Measurements from ENCODE around the gene NDUFB7.
"Not testable (repeated sequence)": the region's sequence is repeated elsewhere in the genome, so short reads cannot be mapped to it uniquely, and the experiment has no call there.

NDUFB7 gene

DNA sequence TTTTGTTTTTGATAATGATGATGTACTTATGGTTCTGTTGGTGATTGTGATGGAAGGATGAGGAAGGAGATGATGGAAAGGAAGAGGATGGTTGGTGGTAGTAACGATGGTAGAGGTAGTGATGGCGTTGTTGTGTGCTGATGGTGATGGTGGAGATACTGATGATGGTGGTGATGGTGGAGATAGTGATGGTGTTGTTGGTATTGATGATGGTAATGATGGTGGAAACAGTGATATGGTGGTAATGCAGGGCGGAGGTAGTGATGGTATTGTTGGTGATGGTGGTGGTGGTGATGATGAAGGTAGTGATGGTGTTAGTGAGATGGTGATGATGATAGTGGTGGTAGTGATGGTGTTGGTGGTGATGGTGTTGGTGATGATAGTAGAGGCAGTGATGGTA is 23.7 kb upstream of the NDUFB7 start:
- DNase-seq (ENCODE audit: low read depth) = no peak
- H3K4me3 ChIP-seq (ENCODE audit: low read depth, low read length) = no peak overlapping the region
- TF ChIP-seq, protein P1, sequence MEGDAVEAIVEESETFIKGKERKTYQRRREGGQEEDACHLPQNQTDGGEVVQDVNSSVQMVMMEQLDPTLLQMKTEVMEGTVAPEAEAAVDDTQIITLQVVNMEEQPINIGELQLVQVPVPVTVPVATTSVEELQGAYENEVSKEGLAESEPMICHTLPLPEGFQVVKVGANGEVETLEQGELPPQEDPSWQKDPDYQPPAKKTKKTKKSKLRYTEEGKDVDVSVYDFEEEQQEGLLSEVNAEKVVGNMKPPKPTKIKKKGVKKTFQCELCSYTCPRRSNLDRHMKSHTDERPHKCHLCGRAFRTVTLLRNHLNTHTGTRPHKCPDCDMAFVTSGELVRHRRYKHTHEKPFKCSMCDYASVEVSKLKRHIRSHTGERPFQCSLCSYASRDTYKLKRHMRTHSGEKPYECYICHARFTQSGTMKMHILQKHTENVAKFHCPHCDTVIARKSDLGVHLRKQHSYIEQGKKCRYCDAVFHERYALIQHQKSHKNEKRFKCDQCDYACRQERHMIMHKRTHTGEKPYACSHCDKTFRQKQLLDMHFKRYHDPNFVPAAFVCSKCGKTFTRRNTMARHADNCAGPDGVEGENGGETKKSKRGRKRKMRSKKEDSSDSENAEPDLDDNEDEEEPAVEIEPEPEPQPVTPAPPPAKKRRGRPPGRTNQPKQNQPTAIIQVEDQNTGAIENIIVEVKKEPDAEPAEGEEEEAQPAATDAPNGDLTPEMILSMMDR (IDR thresholded peaks at IDR 0.05; ENCODE audit: low read depth, low read length) = no peak
- TF ChIP-seq POLR2A (IDR thresholded peaks at IDR 0.05; ENCODE audit: extremely low read depth, insufficient read length) = no peak
- TF ChIP-seq, protein P2, sequence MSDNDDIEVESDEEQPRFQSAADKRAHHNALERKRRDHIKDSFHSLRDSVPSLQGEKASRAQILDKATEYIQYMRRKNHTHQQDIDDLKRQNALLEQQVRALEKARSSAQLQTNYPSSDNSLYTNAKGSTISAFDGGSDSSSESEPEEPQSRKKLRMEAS (IDR thresholded peaks at IDR 0.05; ENCODE audit: low read depth, low read length) = no peak
- TF ChIP-seq MYC (IDR thresholded peaks at IDR 0.05; ENCODE audit: low read depth, low read length) = no peak

DNA sequence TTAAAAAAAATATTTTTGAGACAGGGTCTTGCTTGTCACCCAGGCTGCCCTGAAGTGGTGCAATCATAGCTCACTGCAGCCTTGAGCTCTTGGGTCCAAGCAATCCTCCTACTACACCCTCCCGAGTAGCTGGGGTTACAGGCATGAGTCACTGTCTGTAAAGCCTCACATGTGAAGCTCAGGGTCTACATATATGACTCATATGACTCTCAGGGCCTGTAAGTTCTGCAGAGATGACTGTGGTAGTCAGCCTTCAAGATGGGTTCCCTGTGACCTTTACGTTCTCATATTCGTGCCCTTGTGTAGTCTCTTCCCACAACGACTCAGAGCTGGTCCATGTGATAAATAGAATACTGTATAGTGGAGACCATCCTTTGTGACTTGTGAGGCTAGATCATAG is 17.6 kb upstream of the NDUFB7 start:
- peak; percentile 40 for DNase-seq (ENCODE audit: low read depth)
- H3K4me3 ChIP-seq (ENCODE audit: low read depth, low read length) = not testable (repeated sequence)

DNA sequence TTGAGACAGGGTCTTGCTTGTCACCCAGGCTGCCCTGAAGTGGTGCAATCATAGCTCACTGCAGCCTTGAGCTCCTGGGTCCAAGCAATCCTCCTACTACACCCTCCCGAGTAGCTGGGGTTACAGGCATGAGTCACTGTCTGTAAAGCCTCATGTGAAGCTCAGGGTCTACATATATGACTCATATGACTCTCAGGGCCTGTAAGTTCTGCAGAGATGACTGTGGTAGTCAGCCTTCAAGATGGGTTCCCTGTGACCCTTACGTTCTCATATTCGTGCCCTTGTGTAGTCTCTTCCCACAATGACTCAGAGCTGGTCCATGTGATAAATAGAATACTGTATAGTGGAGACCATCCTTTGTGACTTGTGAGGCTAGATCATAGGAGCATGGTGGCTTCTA is 13.3 kb upstream of the NDUFB7 start:
- H3K4me3 ChIP-seq (ENCODE audit: low read depth, low read length) = not testable (repeated sequence)
- peak; percentile 79 for DNase-seq (ENCODE audit: low read depth)

DNA sequence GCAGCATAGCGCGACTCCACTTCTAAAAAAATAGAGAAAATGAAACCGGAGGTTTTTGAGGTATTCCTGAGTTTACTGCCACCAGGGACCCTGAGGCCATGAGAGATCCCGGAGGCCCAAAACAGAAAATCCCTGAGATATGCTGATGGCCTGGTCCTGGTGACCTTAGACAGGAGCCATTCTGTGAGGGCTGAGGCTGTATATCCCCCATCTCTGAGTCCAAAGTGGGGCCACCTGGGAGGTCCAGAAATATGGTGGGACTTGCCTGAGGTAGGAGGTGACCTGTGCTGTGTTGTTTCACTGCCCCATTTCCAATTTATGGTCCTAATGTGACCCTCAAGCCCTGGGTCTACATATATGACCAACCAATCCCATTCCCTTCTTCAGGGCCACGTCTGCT is 12.5 kb upstream of the NDUFB7 start:
- H3K4me3 ChIP-seq (ENCODE audit: low read depth, low read length); DNase-seq (ENCODE audit: low read depth): not testable (repeated sequence)

DNA sequence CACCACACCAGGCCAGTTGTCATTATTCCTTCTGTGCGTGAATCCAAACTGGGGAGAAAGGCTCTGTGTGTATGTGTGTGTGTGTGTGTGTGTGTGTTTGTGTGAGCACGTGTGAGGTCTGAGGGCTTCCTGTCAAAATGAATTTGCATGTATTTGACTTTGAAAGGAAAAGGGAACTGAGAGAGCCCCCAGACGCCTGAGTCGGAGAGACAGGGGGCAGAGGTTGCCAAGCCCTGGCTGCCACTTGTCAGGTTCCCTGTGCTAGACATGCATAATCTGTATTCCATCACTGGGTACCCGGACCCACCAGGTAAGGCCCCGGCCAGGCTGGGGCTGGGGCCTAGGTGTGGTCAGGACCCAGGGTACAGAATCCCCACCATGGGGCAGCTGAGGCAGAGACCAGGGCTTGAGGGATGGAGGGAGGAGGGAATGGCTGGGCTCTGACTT is 11.1 kb upstream of the NDUFB7 start, which contains the start of gene CLEC17A:
TSS of gene CLEC17A (plus strand) at position 191 of the 447 bp plus-strand sequence. CDS start at position 268, 77 bp downstream.
- no peak for TF ChIP-seq MYC (IDR thresholded peaks at IDR 0.05; ENCODE audit: low read depth, low read length)
- TF ChIP-seq, protein P1 (IDR thresholded peaks at IDR 0.05; ENCODE audit: low read depth, low read length) = no peak
- TF ChIP-seq POLR2A (IDR thresholded peaks at IDR 0.05; ENCODE audit: extremely low read depth, insufficient read length) = no peak
- TF ChIP-seq, protein P2 (IDR thresholded peaks at IDR 0.05; ENCODE audit: low read depth, low read length) = no peak
- peak; percentile 29 for DNase-seq (ENCODE audit: low read depth)
- H3K4me3 ChIP-seq (ENCODE audit: low read depth, low read length) = no peak within 1 kb of the TSS

DNA sequence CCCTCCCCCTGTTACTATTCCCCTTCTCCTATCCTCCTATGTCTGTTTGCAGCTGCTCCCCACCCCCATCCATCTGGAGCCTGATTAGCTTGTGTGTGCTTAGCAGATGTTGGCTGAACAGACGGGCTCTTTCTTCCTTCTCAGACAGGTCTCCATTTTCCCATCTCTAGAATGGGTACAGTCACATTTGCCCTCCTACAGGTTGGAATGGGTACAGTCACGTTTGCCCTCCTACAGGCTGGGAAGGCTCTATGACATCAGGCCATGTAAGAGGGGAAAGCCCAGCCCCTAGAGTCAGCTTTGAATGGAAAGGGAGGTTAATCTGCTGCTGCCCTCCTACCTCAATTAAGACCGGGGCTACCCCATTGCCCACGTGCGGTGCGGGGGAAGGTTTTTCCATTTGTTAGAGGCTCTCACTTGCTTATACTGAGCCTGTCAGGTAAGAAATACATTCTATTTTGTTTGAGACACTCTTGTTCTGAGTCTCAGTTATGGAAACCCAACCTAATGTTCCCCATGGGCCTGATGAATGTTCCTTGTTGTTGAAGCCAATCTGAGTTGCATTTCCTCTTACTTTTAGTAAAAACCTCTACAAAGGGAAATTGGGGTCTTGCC is 8.9 kb upstream of the NDUFB7 start:
- peak; percentile 14 for DNase-seq (ENCODE audit: low read depth)
- H3K4me3 ChIP-seq (ENCODE audit: low read depth, low read length) = no peak overlapping the region
- TF ChIP-seq POLR2A (IDR thresholded peaks at IDR 0.05; ENCODE audit: extremely low read depth, insufficient read length) (no peak), MYC (IDR thresholded peaks at IDR 0.05; ENCODE audit: low read depth, low read length) (no peak)
- TF ChIP-seq, protein P1 (IDR thresholded peaks at IDR 0.05; ENCODE audit: low read depth, low read length) = no peak
- TF ChIP-seq, protein P2 (IDR thresholded peaks at IDR 0.05; ENCODE audit: low read depth, low read length) = no peak

DNA sequence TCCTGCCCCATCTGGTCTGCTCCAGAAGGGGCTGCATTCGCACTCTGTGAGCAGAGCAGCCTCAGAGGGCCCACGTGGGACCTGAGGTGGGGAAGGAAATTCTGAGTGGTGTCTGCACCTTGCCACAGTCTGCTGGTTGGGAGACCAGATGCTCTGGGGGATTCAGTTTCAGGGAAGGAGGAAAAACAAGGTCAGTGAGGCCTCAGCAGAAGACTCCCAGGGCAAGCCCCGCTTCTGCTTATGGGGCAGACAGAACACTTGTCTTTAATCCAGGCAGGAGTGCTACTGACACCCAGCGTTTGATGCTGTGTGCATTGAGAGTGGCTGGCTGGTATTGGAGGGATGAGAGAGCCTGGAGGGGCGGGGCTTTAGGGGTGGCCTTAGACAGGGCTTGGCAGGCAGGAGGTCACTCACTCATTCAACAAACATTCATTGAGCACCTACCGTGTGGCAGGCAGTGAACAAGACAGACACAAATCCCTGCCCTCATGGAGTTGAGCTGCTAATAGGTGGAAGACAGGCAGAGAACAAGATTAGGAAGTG is 6.1 kb upstream of the NDUFB7 start:
- TF ChIP-seq, protein P2 (IDR thresholded peaks at IDR 0.05; ENCODE audit: low read depth, low read length) = no peak
- TF ChIP-seq POLR2A (IDR thresholded peaks at IDR 0.05; ENCODE audit: extremely low read depth, insufficient read length) = no peak
- TF ChIP-seq, protein P1 (IDR thresholded peaks at IDR 0.05; ENCODE audit: low read depth, low read length) = no peak
- no peak for TF ChIP-seq MYC (IDR thresholded peaks at IDR 0.05; ENCODE audit: low read depth, low read length)
- no peak overlapping the region for H3K4me3 ChIP-seq (ENCODE audit: low read depth, low read length)
- DNase-seq (ENCODE audit: low read depth) = peak; percentile 54
